Measurements from ENCODE around the gene C1QTNF12.

Gene C1QTNF12

DNA sequence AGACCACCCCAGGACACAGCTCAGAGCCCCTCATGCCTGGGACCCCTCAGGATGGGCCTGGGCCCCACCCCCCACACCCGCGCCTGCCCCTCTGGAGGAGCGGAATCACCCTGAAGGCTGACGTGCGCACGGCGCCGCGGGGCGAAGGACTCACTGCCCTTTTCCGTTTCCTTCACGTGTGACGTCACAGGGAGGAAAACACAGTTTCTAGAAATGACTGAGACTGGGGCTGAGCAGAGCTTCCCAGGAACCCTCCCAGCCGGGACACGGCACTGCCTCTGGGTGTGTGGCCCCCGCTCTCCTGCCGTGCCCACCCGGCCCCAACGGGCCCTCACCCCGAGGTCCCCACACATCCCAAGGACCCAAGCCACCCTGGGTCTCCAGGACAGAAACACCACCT is 27.2 kb downstream of the C1QTNF12 start:
- Histone ChIP-seq H3K27me3 (peaks cover 11% of the 10 kb centered on the region), H3K9me3 (no peaks in the 10 kb centered on the region), H3K4me1 (ENCODE audit: control insufficient read depth in 1 of 2, insufficient read depth in 1 of 2, low read depth in 1 of 2, low read length in 1 of 2) (no peaks in the 10 kb centered on the region), H3K27ac (no peak overlapping the region), H3K4me3 (ENCODE audit: low read depth in 1 of 2, low read length in 1 of 2) (no peak overlapping the region), H3K36me3 (peaks cover 93% of the 10 kb centered on the region)
- TF ChIP-seq, protein P1, sequence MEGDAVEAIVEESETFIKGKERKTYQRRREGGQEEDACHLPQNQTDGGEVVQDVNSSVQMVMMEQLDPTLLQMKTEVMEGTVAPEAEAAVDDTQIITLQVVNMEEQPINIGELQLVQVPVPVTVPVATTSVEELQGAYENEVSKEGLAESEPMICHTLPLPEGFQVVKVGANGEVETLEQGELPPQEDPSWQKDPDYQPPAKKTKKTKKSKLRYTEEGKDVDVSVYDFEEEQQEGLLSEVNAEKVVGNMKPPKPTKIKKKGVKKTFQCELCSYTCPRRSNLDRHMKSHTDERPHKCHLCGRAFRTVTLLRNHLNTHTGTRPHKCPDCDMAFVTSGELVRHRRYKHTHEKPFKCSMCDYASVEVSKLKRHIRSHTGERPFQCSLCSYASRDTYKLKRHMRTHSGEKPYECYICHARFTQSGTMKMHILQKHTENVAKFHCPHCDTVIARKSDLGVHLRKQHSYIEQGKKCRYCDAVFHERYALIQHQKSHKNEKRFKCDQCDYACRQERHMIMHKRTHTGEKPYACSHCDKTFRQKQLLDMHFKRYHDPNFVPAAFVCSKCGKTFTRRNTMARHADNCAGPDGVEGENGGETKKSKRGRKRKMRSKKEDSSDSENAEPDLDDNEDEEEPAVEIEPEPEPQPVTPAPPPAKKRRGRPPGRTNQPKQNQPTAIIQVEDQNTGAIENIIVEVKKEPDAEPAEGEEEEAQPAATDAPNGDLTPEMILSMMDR (IDR thresholded peaks at IDR 0.05) = no peak

DNA sequence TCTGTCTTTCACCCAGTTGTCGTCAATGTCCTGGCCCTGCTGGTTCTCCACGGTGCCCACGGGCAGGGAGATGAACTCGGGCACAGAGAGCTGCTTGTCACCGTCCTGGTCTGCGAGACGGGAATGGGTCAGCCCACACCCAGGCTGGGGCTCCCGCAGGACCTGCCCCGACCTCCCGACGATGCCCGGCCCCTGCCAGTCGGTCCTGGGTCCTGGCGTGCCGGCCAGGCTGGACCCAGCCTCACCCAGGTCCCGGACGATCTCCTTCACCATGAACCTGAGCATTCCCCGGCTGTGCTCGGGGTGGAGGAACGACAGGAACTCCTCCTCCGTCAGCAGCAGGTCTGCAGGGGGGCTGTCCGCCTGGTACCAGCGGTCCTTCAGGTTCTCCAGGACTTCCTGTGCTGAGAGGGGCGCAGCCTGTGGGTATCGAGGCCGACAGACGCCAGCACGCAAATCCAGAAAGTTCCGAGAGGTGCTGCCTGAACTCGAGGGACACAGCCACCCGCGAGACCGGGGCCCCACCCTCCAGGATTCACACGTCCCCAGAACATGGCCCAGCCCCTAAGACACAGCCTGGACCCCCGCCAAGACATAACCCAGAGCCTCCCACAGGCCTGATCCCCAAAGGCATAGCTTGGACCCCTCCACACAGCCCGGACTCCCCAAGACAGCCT is 27.9 kb downstream of the C1QTNF12 start:
- Histone ChIP-seq H3K27me3 (peaks cover 18% of the 10 kb centered on the region), H3K36me3 (peaks cover 86% of the 10 kb centered on the region), H3K27ac (no peak overlapping the region), H3K4me3 (ENCODE audit: low read depth in 1 of 2, low read length in 1 of 2) (no peak overlapping the region), H3K9me3 (no peaks in the 10 kb centered on the region), H3K4me1 (ENCODE audit: control insufficient read depth in 1 of 2, insufficient read depth in 1 of 2, low read depth in 1 of 2, low read length in 1 of 2) (no peaks in the 10 kb centered on the region)
- TF ChIP-seq, protein P1 (IDR thresholded peaks at IDR 0.05) = no peak

DNA sequence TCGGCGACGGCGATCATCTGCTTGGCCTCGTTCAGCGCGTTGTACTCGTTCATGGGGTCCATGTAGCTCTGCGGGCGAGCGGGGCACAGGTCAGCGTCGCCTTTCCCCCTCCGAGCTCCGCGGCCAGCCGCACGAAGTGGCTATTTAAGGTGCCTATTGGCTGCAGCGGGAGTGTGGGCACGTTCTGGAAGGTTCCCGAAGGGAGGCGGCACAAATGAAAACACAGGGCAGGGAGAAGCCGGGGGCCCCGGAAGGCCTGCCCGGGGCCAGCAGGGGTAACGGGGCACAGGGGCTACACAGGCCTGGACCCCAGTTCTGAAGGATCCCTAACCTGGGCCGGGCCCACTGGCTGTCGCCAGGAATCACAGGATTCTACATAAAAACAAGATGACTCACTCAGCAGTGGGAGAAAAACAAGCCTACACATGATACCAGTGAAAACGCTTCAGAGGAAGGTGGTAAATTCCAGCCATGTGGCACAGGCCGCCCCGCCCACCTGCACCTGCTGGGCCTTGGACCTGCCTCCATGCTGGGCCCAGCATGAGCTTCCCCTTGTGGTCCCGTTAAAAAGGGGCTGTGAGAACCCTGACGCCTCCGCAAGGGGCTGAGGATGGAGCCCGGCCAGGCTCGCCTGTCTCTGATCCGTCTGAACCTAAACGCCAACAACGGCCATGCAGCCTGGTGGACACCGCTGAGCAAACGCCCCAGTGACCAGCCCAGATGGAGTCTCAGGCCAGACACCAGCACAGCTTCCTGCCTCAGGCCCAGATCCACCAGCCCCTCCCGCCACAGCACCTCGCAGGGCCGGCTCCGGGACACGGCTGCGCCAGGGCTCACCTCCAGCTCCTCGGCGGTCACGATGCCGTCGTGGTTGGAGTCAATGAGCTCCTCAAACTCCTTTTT is 28.6 kb downstream of the C1QTNF12 start:
- Histone ChIP-seq H3K36me3 (peaks cover 78% of the 10 kb centered on the region), H3K4me3 (ENCODE audit: low read depth in 1 of 2, low read length in 1 of 2) (no peak overlapping the region), H3K27ac (no peak overlapping the region), H3K4me1 (ENCODE audit: control insufficient read depth in 1 of 2, insufficient read depth in 1 of 2, low read depth in 1 of 2, low read length in 1 of 2) (peaks cover 0 to 6% of the 10 kb centered on the region in 2 experiments), H3K27me3 (peaks cover 26% of the 10 kb centered on the region), H3K9me3 (no peaks in the 10 kb centered on the region)
- TF ChIP-seq, protein P1 (IDR thresholded peaks at IDR 0.05) = no peak

DNA sequence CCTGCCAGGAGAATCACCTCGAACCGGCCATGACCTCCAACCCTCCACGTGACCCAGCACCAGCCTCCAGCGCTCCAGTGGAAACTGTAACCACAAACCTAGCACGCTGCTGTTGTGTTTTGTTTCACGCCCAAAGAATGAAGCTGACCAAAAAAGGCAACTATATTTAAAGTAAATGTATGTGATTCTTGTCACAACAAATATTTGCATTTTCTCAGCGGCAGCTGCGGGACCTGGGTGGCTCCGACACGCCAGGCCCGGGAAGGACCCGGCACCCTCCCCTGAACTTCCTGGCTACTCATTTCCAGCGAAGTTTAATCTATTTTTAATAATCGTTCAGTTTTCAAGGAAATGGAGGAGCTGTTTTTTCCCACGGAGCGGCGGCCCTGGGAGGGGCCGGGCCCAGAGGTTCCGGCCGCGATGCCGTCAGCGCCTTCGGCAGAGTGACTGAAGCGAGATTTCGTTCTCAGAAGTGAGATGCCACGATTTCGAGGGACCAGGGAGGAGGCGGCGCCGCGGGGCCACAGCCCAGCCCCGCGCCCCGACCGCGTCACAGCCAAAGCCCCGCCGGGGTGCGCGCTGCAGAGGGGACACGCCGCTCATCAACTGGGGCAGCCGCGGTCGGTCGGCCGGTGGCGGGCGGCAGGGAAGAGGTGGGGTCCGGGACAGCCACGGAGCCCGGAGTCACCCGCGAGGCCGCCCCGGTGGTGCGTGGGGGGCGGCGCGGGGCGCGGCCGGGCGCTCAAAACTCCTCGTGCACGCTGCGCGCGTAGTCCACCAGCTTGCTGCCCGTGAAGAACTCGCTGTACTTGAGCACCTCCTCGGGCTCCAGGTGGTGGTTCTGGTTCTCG is 29.5 kb downstream of the C1QTNF12 start:
- Histone ChIP-seq H3K9me3 (no peaks in the 10 kb centered on the region), H3K4me3 (ENCODE audit: low read depth in 1 of 2, low read length in 1 of 2) (no peak overlapping the region), H3K27ac (no peak overlapping the region), H3K27me3 (peaks cover 35% of the 10 kb centered on the region), H3K4me1 (ENCODE audit: control insufficient read depth in 1 of 2, insufficient read depth in 1 of 2, low read depth in 1 of 2, low read length in 1 of 2) (peaks cover 0 to 11% of the 10 kb centered on the region in 2 experiments), H3K36me3 (peaks cover 69% of the 10 kb centered on the region)
- TF ChIP-seq, protein P1 (IDR thresholded peaks at IDR 0.05) = no peak

DNA sequence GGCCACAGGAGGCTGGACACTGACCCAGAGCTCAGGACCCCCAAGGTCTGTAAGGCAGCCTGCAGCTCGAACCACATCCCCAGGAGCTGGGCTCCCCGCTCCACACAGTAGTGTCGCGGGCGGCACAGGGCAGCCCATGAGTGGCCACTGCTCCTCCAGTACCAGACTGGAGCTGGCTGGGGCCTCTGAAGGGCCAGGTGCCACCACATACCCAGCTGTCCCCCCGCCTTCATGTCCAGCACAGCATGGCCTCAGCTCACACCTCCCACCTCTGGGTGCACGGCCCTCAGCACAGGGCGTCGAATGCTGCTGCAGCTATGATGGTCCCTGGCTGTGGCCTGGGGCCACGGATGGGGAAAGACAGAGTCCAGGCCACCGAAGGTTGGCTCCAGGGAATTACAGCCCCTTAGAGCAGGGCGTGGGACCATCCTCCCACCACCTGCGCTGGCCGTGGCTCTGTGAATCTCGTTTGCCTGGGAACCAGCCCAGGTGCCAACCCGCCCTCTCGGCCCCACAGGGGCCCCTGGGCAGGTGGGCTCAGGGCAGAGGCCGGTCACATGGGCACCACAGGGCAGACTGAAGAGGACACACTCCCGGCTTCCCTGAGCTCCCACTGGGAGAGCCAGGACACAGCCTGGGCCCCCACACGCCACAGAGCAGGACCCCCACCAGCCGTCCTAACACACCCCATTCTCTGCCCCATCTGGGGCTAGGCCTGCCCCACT is 30.5 kb downstream of the C1QTNF12 start:
- H3K4me1 ChIP-seq (ENCODE audit: control insufficient read depth in 1 of 2, insufficient read depth in 1 of 2, low read depth in 1 of 2, low read length in 1 of 2) = peaks cover 0 to 11% of the 10 kb centered on the region in 2 experiments

More for the DNA sequence above, 30.5 kb downstream of the C1QTNF12 start:
- Histone ChIP-seq H3K9me3 (no peaks in the 10 kb centered on the region), H3K27me3 (peaks cover 43% of the 10 kb centered on the region), H3K27ac (no peak overlapping the region), H3K4me3 (ENCODE audit: low read depth in 1 of 2, low read length in 1 of 2) (no peak overlapping the region), H3K36me3 (peaks cover 60% of the 10 kb centered on the region)
- TF ChIP-seq, protein P1 (IDR thresholded peaks at IDR 0.05) = no peak
